Endodermal cell (in vitro differentiated cells): ENCODE results near the gene CHAD. TPM values are rescaled to one million over a fixed set of nuclear protein-coding genes. Genes with fewer than 3 reads are reported as not detected.

Experiments used
- DNase-seq: peaks from one replicate; pipeline ENCODE4 v3.0.0-alpha.2; 2017
- H3K27ac ChIP-seq: 2 replicates; pipeline ENCODE4 v1.5.1; 2013; ENCODE audit warnings: mild to moderate bottlenecking, low read depth, low read length, moderate library complexity
- H3K27me3 ChIP-seq: 2 replicates; pipeline ENCODE4 v1.6.1; 2013; ENCODE audit warnings: mild to moderate bottlenecking, low read length, moderate library complexity; ENCODE audit not compliant: insufficient read depth, control insufficient read depth, poor library complexity, severe bottlenecking
- H3K36me3 ChIP-seq: 2 replicates; pipeline ENCODE4 v1.7.0; 2013; ENCODE audit warnings: mild to moderate bottlenecking, low read length, moderate library complexity; ENCODE audit not compliant: control insufficient read depth, insufficient read depth
- H3K4me1 ChIP-seq: one replicate; pipeline ENCODE4 v1.7.0; 2013; ENCODE audit warnings: low read length; ENCODE audit not compliant: control insufficient read depth, insufficient read depth
- H3K4me3 ChIP-seq: 2 replicates; pipeline ENCODE4 v1.5.1; 2013; ENCODE audit warnings: mild to moderate bottlenecking, low read length, moderate library complexity
- H3K9ac ChIP-seq: 2 replicates; pipeline ENCODE4 v1.6.1; 2013; ENCODE audit warnings: mild to moderate bottlenecking, low read length, moderate library complexity; ENCODE audit not compliant: poor library complexity, severe bottlenecking; ENCODE audit errors: extremely low read depth
- H3K9me3 ChIP-seq: 2 replicates; pipeline ENCODE4 v1.6.1; 2013; ENCODE audit warnings: mild to moderate bottlenecking, low read length, moderate library complexity; ENCODE audit not compliant: control insufficient read depth
- H3K27ac Mint-ChIP-seq: 2 replicates; pipeline ENCODE4 v1.8.0; 2020; ENCODE audit warnings: mixed read lengths
- H3K27me3 Mint-ChIP-seq: 2 replicates; pipeline ENCODE4 v1.8.0; 2021; ENCODE audit warnings: mild to moderate bottlenecking, mixed read lengths; ENCODE audit not compliant: insufficient read depth
- H3K36me3 Mint-ChIP-seq: 2 replicates; pipeline ENCODE4 v1.8.0; 2020; ENCODE audit warnings: low read depth, mixed read lengths
- H3K4me1 Mint-ChIP-seq: 2 replicates; pipeline ENCODE4 v1.8.0; 2020; ENCODE audit warnings: mixed read lengths
- H3K4me3 Mint-ChIP-seq: 2 replicates; pipeline ENCODE4 v1.8.0; 2020; ENCODE audit warnings: mild to moderate bottlenecking, moderate library complexity, mixed read lengths
- H3K9me3 Mint-ChIP-seq: 2 replicates; pipeline ENCODE4 v1.8.0; 2020; ENCODE audit warnings: mild to moderate bottlenecking, mixed read lengths
- CTCF ChIP-seq: fragments of 200-600 bp; sonication (generic); conservative IDR thresholded peaks from 2 replicates; pipeline ENCODE4 v1.5.0; 2021; ENCODE audit warnings: antibody characterized with exemption, mild to moderate bottlenecking
- WGBS, 2 experiments: methylation state at CpG; one replicate each; pipeline versions ENCODE4 v1.1.5 to v1.1.7; 2013; ENCODE audit warnings: missing lambda C conversion rate in 2 of 2, mixed read lengths in 1 of 2; ENCODE audit not compliant: insufficient coverage in 1 of 2, insufficient read length in 1 of 2; 5-methylcytosine and 5-hydroxymethylcytosine counted together
- total RNA-seq, 2 donors: library from RNA; stranded (reverse); fragmentation: NEBNext Ultra II Directional in 1 of 2; extraction: Animal tissue kit (Norgen Biotek cat#: 25700) in 1 of 2; gene quantifications; 2 replicates in 1 of 2; 3 replicates in 1 of 2; pipeline ENCODE4 v1.2.1, GENCODE V29; 2021

Gene CHAD
- total RNA-seq, 2 donors from 2014 or later: 0.15 TPM; not detected in 1

- Histone ChIP-seq H3K9ac (no peak overlapping the region), H3K27me3 (peaks cover 16% of the 10 kb centered on the region), H3K4me1 (no peaks in the 10 kb centered on the region), H3K9me3 (no peaks in the 10 kb centered on the region), H3K36me3 (no peaks in the 10 kb centered on the region), H3K27ac (no peak overlapping the region), H3K4me3 (no peak overlapping the region)
- DNase-seq: no peak
- H3K4me1 Mint-ChIP-seq: peaks cover 17% of the 10 kb centered on the region
- H3K9me3 Mint-ChIP-seq: no peaks in the 10 kb centered on the region
- no peak overlapping the region for H3K4me3 Mint-ChIP-seq
- H3K36me3 Mint-ChIP-seq: peaks cover 26% of the 10 kb centered on the region
- TF ChIP-seq CTCF: no peak
- 95% methylated on average over 7 to 10 of the region's 10 CpGs for WGBS, 2 experiments
- peaks cover 52% of the 10 kb centered on the region for H3K27me3 Mint-ChIP-seq
- H3K27ac Mint-ChIP-seq: no peak overlapping the region
These were observed 3.6 kb upstream of the CHAD start for GRCh38 chr17:50472286-50472685.

GRCh38 chr17:50471009-50471905, 2.6 kb upstream of the CHAD start:
- no peaks in the 10 kb centered on the region for H3K36me3 ChIP-seq
- H3K27me3 ChIP-seq: peaks cover 16% of the 10 kb centered on the region
- Mint-ChIP-seq H3K36me3 (peaks cover 28% of the 10 kb centered on the region), H3K27me3 (peaks cover 61% of the 10 kb centered on the region), H3K4me3 (no peak overlapping the region), H3K9me3 (no peaks in the 10 kb centered on the region), H3K4me1 (peaks cover 19% of the 10 kb centered on the region), H3K27ac (no peak overlapping the region)
- H3K9ac ChIP-seq: no peak overlapping the region
- H3K9me3 ChIP-seq: no peaks in the 10 kb centered on the region
- no peak for DNase-seq
- H3K27ac ChIP-seq: no peak overlapping the region
- TF ChIP-seq CTCF: no peak
- no peak overlapping the region for H3K4me3 ChIP-seq
- WGBS, 2 experiments: 89 to 93% methylated on average over 17 to 22 of the region's 22 CpGs
- H3K4me1 ChIP-seq: no peaks in the 10 kb centered on the region

GRCh38 chr17:50470426-50470825, 1.7 kb upstream of the CHAD start:
- Mint-ChIP-seq H3K4me1 (peaks cover 16% of the 10 kb centered on the region), H3K27me3 (peaks cover 56% of the 10 kb centered on the region), H3K27ac (no peak overlapping the region), H3K36me3 (peaks cover 33% of the 10 kb centered on the region), H3K4me3 (no peak overlapping the region), H3K9me3 (no peaks in the 10 kb centered on the region)
- H3K4me3 ChIP-seq: no peak overlapping the region
- H3K27me3 ChIP-seq: peaks cover 16% of the 10 kb centered on the region
- no peak overlapping the region for H3K9ac ChIP-seq
- WGBS, 2 experiments: 90 to 96% methylated on average over 4 to 6 of the region's 6 CpGs
- no peaks in the 10 kb centered on the region for H3K36me3 ChIP-seq
- peak; percentile 53 for DNase-seq
- no peaks in the 10 kb centered on the region for H3K4me1 ChIP-seq
- no peak for TF ChIP-seq CTCF
- H3K9me3 ChIP-seq: no peaks in the 10 kb centered on the region
- H3K27ac ChIP-seq: no peak overlapping the region
